HG02938 (cell line): ENCODE measurements around the gene SLC45A2.
"Not testable (repeated sequence)": the region's sequence is repeated elsewhere in the genome, so short reads cannot be mapped to it uniquely, and the experiment has no call there.

Experiments used
- ATAC-seq: cut with Tn5 transposase; IDR thresholded peaks from one replicate; pipeline ENCODE4 v1.9.1; 2021; ENCODE audit warnings: mild to moderate bottlenecking, moderate library complexity; ENCODE audit not compliant: unreplicated experiment

SLC45A2 gene

GRCh38 chr5:33931136-33931535, 53.4 kb downstream of the SLC45A2 start:
- ATAC-seq: no peak

GRCh38 chr5:33929925-33930690, 54.4 kb downstream of the SLC45A2 start:
- no peak for ATAC-seq

GRCh38 chr5:33928283-33928682, 56.2 kb downstream of the SLC45A2 start:
- ATAC-seq: no peak

GRCh38 chr5:33927685-33928084, 56.8 kb downstream of the SLC45A2 start:
- no peak for ATAC-seq

GRCh38 chr5:33925278-33925677, 59.2 kb downstream of the SLC45A2 start:
- ATAC-seq: no peak

GRCh38 chr5:33921002-33921401, 63.5 kb downstream of the SLC45A2 start:
- ATAC-seq: no peak

GRCh38 chr5:33914844-33915243, 69.6 kb downstream of the SLC45A2 start:
- ATAC-seq: not testable (repeated sequence)

GRCh38 chr5:33906248-33906647, 78.2 kb downstream of the SLC45A2 start:
- not testable (repeated sequence) for ATAC-seq

- ATAC-seq: no peak
Observed at GRCh38 chr5:33905381-33905780, 79.1 kb downstream of the SLC45A2 start.

GRCh38 chr5:33903118-33903517, 81.4 kb downstream of the SLC45A2 start:
- ATAC-seq: no peak

GRCh38 chr5:33901156-33901555, 83.3 kb downstream of the SLC45A2 start:
- no peak for ATAC-seq
